Measurements from ENCODE around the gene NAALADL2. TPM values are rescaled to one million over a fixed set of nuclear protein-coding genes. Genes with fewer than 3 reads are reported as not detected.

The NAALADL2 gene
- total and polyA plus RNA-seq, 4 donors: 0.28 to 4.6 (median 3.1) TPM

DNA sequence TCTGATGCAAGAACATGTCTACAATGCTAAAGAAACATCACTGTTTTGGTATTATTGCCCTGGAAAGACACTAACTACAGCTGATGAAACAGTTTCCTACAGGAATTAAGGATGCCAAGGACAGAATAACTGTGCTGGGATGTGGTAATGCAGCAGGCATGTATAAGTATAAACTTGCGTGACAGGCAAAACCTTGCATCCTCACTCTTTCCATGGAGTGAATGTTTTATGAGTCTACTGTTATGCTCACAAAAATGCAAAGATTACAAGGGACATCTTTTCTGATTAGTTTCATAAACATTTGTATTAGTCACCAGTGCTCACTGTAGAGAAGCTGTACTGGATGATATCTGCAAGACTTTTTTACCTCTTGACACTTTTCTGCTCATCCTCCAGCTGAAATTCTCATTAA lies 143.6 kb downstream of the NAALADL2 start:
- Histone ChIP-seq H3K9me3 (ENCODE audit: control insufficient read depth in 4 of 4, low read length in 3 of 4) (no peaks in the 10 kb centered on the region), H3K4me3 (ENCODE audit: low read depth in 1 of 3, low read length in 3 of 3) (no peak overlapping the region), H3K9ac (ENCODE audit: low read depth in 1 of 2, low read length in 2 of 2) (no peak overlapping the region), H3K4me1 (ENCODE audit: control insufficient read depth in 4 of 4, insufficient read depth in 4 of 4, low read length in 3 of 4) (peaks cover 0 to 3% (median 0%) of the 10 kb centered on the region in 4 donors), H3K27ac (ENCODE audit: low read depth in 1 of 2, low read length in 2 of 2) (no peak overlapping the region), H3K27me3 (ENCODE audit: control insufficient read depth in 4 of 4, insufficient read depth in 4 of 4, low read length in 3 of 4) (no peaks in the 10 kb centered on the region), H3K36me3 (ENCODE audit: control insufficient read depth in 4 of 4, insufficient read depth in 3 of 4, low read depth in 1 of 4, low read length in 3 of 4) (no peaks in the 10 kb centered on the region)
- WGBS: 96% methylated on average over 1 of the region's 1 CpG
- TF ChIP-seq, protein P1, sequence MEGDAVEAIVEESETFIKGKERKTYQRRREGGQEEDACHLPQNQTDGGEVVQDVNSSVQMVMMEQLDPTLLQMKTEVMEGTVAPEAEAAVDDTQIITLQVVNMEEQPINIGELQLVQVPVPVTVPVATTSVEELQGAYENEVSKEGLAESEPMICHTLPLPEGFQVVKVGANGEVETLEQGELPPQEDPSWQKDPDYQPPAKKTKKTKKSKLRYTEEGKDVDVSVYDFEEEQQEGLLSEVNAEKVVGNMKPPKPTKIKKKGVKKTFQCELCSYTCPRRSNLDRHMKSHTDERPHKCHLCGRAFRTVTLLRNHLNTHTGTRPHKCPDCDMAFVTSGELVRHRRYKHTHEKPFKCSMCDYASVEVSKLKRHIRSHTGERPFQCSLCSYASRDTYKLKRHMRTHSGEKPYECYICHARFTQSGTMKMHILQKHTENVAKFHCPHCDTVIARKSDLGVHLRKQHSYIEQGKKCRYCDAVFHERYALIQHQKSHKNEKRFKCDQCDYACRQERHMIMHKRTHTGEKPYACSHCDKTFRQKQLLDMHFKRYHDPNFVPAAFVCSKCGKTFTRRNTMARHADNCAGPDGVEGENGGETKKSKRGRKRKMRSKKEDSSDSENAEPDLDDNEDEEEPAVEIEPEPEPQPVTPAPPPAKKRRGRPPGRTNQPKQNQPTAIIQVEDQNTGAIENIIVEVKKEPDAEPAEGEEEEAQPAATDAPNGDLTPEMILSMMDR (IDR thresholded peaks at IDR 0.05; ENCODE audit: low read depth, low read length, missing input control): no peak
- no peak for TF ChIP-seq JUND (IDR thresholded peaks at IDR 0.05)
- no peak for TF ChIP-seq FOXA1 (IDR thresholded peaks at IDR 0.05)
- TF ChIP-seq HNF4G (IDR thresholded peaks at IDR 0.05): no peak
- no peak for TF ChIP-seq TAF1 (conservative IDR thresholded peaks at IDR 0.05)
- no peak for TF ChIP-seq REST (IDR thresholded peaks at IDR 0.05)
- TF ChIP-seq NR2F2 (IDR thresholded peaks at IDR 0.05): no peak
- TF ChIP-seq ATF3 (IDR thresholded peaks at IDR 0.05): no peak
- TF ChIP-seq HNF4A (conservative IDR thresholded peaks at IDR 0.05): no peak
- no peak for TF ChIP-seq ZBTB33 (IDR thresholded peaks at IDR 0.05)
- no peak for TF ChIP-seq RXRA (IDR thresholded peaks at IDR 0.05)
- no peak for DNase-seq (ENCODE audit: low spot score)

- no peaks in the 10 kb centered on the region for H3K27me3 ChIP-seq (ENCODE audit: control insufficient read depth in 4 of 4, insufficient read depth in 4 of 4, low read length in 3 of 4)
- DNase-seq (ENCODE audit: low spot score): no peak
- peaks cover 0 to 3% (median 0%) of the 10 kb centered on the region in 4 donors for H3K4me1 ChIP-seq (ENCODE audit: control insufficient read depth in 4 of 4, insufficient read depth in 4 of 4, low read length in 3 of 4)
- no peaks in the 10 kb centered on the region for H3K36me3 ChIP-seq (ENCODE audit: control insufficient read depth in 4 of 4, insufficient read depth in 3 of 4, low read depth in 1 of 4, low read length in 3 of 4)
- TF ChIP-seq HNF4G (IDR thresholded peaks at IDR 0.05) (no peak), YY1 (IDR thresholded peaks at IDR 0.05) (no peak), ATF3 (IDR thresholded peaks at IDR 0.05) (no peak), RAD21 (IDR thresholded peaks at IDR 0.05) (no peak)
- H3K4me3 ChIP-seq (ENCODE audit: low read depth in 1 of 3, low read length in 3 of 3): no peak overlapping the region
- no peak overlapping the region for H3K9ac ChIP-seq (ENCODE audit: low read depth in 1 of 2, low read length in 2 of 2)
- H3K27ac ChIP-seq (ENCODE audit: low read depth in 1 of 2, low read length in 2 of 2): no peak overlapping the region
- H3K9me3 ChIP-seq (ENCODE audit: control insufficient read depth in 4 of 4, low read length in 3 of 4): no peaks in the 10 kb centered on the region
- WGBS: 96% methylated on average over 2 of the region's 2 CpGs
Observed at GRCh38 chr3:175003590-175003989, 144.5 kb downstream of the NAALADL2 start.

Measured in liver (tissue), 9 donors.